Measurements from ENCODE around the gene DBET.
A peak's percentile ranks its signal among the peaks of the same experiment; 100 is the strongest.
"Not testable (repeated sequence)": the region's sequence is repeated elsewhere in the genome, so short reads cannot be mapped to it uniquely, and the experiment has no call there.

DBET gene

GRCh38 chr4:190064342-190064741 lies at the start of gene DBET:
TSS of gene DBET (plus strand) at chr4:190064502.
- not testable (repeated sequence) for H3K36me3 ChIP-seq (ENCODE audit: control insufficient read depth, insufficient read depth, low read length); H3K9ac ChIP-seq (ENCODE audit: low read length); H3K27me3 ChIP-seq (ENCODE audit: control insufficient read depth, insufficient read depth, low read length); H3K4me3 ChIP-seq (ENCODE audit: low read length); H3K4me1 ChIP-seq (ENCODE audit: control insufficient read depth, insufficient read depth, low read length); H3K27ac ChIP-seq (ENCODE audit: low read depth, low read length)

- Histone ChIP-seq H3K27me3 (ENCODE audit: control insufficient read depth, insufficient read depth, low read length) (peaks cover 18% of the 10 kb centered on the region), H3K27ac (ENCODE audit: low read depth, low read length) (no peak overlapping the region)
These were observed 49.3 kb upstream of the DBET start for GRCh38 chr4:190014771-190015537.

GRCh38 chr4:190015538-190016368 lies 48.5 kb upstream of the DBET start:
- Histone ChIP-seq H3K27me3 (ENCODE audit: control insufficient read depth, insufficient read depth, low read length) (peaks cover 18% of the 10 kb centered on the region), H3K4me1 (ENCODE audit: control insufficient read depth, insufficient read depth, low read length) (no peaks in the 10 kb centered on the region), H3K27ac (ENCODE audit: low read depth, low read length) (no peak overlapping the region), H3K36me3 (ENCODE audit: control insufficient read depth, insufficient read depth, low read length) (no peaks in the 10 kb centered on the region), H3K4me3 (ENCODE audit: low read length) (no peak overlapping the region), H3K9ac (ENCODE audit: low read length) (no peak overlapping the region)

More at GRCh38 chr4:190014771-190015537, 49.3 kb upstream of the DBET start:
- H3K9ac ChIP-seq (ENCODE audit: low read length), result no peak overlapping the region
- H3K36me3 ChIP-seq (ENCODE audit: control insufficient read depth, insufficient read depth, low read length), result no peaks in the 10 kb centered on the region
- H3K4me1 ChIP-seq (ENCODE audit: control insufficient read depth, insufficient read depth, low read length), result no peaks in the 10 kb centered on the region
- no peak overlapping the region for H3K4me3 ChIP-seq (ENCODE audit: low read length)

- Histone ChIP-seq H3K27ac (ENCODE audit: low read depth, low read length) (no peak overlapping the region), H3K4me1 (ENCODE audit: control insufficient read depth, insufficient read depth, low read length) (no peaks in the 10 kb centered on the region), H3K4me3 (ENCODE audit: low read length) (no peak overlapping the region), H3K36me3 (ENCODE audit: control insufficient read depth, insufficient read depth, low read length) (no peaks in the 10 kb centered on the region), H3K27me3 (ENCODE audit: control insufficient read depth, insufficient read depth, low read length) (peaks cover 18% of the 10 kb centered on the region), H3K9ac (ENCODE audit: low read length) (no peak overlapping the region)
These were observed 47.7 kb upstream of the DBET start for GRCh38 chr4:190016369-190017289.

- no peaks in the 10 kb centered on the region for H3K4me1 ChIP-seq (ENCODE audit: control insufficient read depth, insufficient read depth, low read length)
- H3K4me3 ChIP-seq (ENCODE audit: low read length), result no peak overlapping the region
- H3K27ac ChIP-seq (ENCODE audit: low read depth, low read length), result no peak overlapping the region
- H3K9ac ChIP-seq (ENCODE audit: low read length), result no peak overlapping the region
- H3K27me3 ChIP-seq (ENCODE audit: control insufficient read depth, insufficient read depth, low read length), result peaks cover 18% of the 10 kb centered on the region
- H3K36me3 ChIP-seq (ENCODE audit: control insufficient read depth, insufficient read depth, low read length), result no peaks in the 10 kb centered on the region
These were observed 46.7 kb upstream of the DBET start for GRCh38 chr4:190017357-190018200.

GRCh38 chr4:190018201-190018920 lies 45.9 kb upstream of the DBET start:
- no peaks in the 10 kb centered on the region for H3K36me3 ChIP-seq (ENCODE audit: control insufficient read depth, insufficient read depth, low read length)
- no peak overlapping the region for H3K27ac ChIP-seq (ENCODE audit: low read depth, low read length)
- H3K4me1 ChIP-seq (ENCODE audit: control insufficient read depth, insufficient read depth, low read length), result no peaks in the 10 kb centered on the region
- H3K9ac ChIP-seq (ENCODE audit: low read length), result no peak overlapping the region
- H3K27me3 ChIP-seq (ENCODE audit: control insufficient read depth, insufficient read depth, low read length), result peaks cover 18% of the 10 kb centered on the region
- no peak overlapping the region for H3K4me3 ChIP-seq (ENCODE audit: low read length)

- Histone ChIP-seq H3K36me3 (ENCODE audit: control insufficient read depth, insufficient read depth, low read length) (no peaks in the 10 kb centered on the region), H3K4me1 (ENCODE audit: control insufficient read depth, insufficient read depth, low read length) (no peaks in the 10 kb centered on the region), H3K9ac (ENCODE audit: low read length) (no peak overlapping the region), H3K27ac (ENCODE audit: low read depth, low read length) (no peak overlapping the region), H3K4me3 (ENCODE audit: low read length) (no peak overlapping the region), H3K27me3 (ENCODE audit: control insufficient read depth, insufficient read depth, low read length) (peaks cover 18% of the 10 kb centered on the region)
These were observed 45.1 kb upstream of the DBET start for GRCh38 chr4:190019023-190019858.

GRCh38 chr4:190019859-190020463 lies 44.3 kb upstream of the DBET start:
- not testable (repeated sequence) for H3K9ac ChIP-seq (ENCODE audit: low read length); H3K4me3 ChIP-seq (ENCODE audit: low read length); H3K27ac ChIP-seq (ENCODE audit: low read depth, low read length); H3K4me1 ChIP-seq (ENCODE audit: control insufficient read depth, insufficient read depth, low read length); H3K36me3 ChIP-seq (ENCODE audit: control insufficient read depth, insufficient read depth, low read length)
- peaks cover 18% of the 10 kb centered on the region for H3K27me3 ChIP-seq (ENCODE audit: control insufficient read depth, insufficient read depth, low read length)

GRCh38 chr4:190020790-190021717 lies 43.2 kb upstream of the DBET start:
- no peak overlapping the region for H3K9ac ChIP-seq (ENCODE audit: low read length)
- peak overlapping the region; percentile 27 for H3K4me3 ChIP-seq (ENCODE audit: low read length)
- no peak overlapping the region for H3K27ac ChIP-seq (ENCODE audit: low read depth, low read length)
- H3K36me3 ChIP-seq (ENCODE audit: control insufficient read depth, insufficient read depth, low read length), result no peaks in the 10 kb centered on the region
- H3K4me1 ChIP-seq (ENCODE audit: control insufficient read depth, insufficient read depth, low read length), result no peaks in the 10 kb centered on the region
- peaks cover 18% of the 10 kb centered on the region for H3K27me3 ChIP-seq (ENCODE audit: control insufficient read depth, insufficient read depth, low read length)
